ENCODE data around the gene TBC1D13.

DNA sequence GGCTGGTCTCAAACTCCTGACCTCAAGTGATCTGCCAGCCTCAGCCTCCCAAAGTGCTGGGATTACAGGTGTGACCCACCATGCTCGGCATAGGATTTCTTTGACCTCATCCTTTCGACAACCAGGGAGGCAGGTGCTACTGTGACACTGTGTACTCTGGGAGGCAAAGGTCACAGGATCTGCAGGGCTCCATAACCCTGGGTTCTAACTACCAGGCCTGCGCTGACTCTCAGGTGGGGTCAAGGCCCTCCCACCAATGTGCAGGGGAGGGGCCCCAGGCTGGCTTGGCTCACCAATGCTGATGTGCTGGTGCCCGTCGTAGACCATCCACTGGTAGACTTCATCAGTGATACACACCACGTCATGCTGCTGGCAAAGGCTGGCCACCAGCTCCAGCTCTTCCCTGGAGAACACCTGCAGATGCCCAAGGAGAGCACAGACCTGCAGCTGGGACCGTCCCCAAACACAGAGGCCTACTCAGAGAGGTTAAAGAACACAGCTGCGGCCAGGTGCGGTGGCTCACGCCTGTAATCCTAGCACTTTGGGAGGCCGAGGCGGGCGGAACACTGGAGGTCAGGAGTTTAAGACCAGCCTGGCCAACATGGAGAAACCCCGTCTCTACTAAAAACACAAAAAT is 49.6 kb downstream of the TBC1D13 start:
- TF ChIP-seq BCL11A (IDR thresholded peaks at IDR 0.05; ENCODE audit: low read depth, low read length): no peak
- TF ChIP-seq POLR2A (IDR thresholded peaks at IDR 0.05; ENCODE audit: low read depth, low read length): no peak
